Measurements from ENCODE around the gene MSRB1. TPM values are rescaled to one million over a fixed set of nuclear protein-coding genes. Genes with fewer than 3 reads are reported as not detected.
A peak's percentile ranks its signal among the peaks of the same experiment; 100 is the strongest.

The MSRB1 gene
- total and polyA plus RNA-seq, 9 of the 15 experiments (the other 6 are each of a cell fraction or from before 2014, with no cell fraction given): 5.4 to 33.7 (median 25.7) TPM

- TF ChIP-seq, protein P1, sequence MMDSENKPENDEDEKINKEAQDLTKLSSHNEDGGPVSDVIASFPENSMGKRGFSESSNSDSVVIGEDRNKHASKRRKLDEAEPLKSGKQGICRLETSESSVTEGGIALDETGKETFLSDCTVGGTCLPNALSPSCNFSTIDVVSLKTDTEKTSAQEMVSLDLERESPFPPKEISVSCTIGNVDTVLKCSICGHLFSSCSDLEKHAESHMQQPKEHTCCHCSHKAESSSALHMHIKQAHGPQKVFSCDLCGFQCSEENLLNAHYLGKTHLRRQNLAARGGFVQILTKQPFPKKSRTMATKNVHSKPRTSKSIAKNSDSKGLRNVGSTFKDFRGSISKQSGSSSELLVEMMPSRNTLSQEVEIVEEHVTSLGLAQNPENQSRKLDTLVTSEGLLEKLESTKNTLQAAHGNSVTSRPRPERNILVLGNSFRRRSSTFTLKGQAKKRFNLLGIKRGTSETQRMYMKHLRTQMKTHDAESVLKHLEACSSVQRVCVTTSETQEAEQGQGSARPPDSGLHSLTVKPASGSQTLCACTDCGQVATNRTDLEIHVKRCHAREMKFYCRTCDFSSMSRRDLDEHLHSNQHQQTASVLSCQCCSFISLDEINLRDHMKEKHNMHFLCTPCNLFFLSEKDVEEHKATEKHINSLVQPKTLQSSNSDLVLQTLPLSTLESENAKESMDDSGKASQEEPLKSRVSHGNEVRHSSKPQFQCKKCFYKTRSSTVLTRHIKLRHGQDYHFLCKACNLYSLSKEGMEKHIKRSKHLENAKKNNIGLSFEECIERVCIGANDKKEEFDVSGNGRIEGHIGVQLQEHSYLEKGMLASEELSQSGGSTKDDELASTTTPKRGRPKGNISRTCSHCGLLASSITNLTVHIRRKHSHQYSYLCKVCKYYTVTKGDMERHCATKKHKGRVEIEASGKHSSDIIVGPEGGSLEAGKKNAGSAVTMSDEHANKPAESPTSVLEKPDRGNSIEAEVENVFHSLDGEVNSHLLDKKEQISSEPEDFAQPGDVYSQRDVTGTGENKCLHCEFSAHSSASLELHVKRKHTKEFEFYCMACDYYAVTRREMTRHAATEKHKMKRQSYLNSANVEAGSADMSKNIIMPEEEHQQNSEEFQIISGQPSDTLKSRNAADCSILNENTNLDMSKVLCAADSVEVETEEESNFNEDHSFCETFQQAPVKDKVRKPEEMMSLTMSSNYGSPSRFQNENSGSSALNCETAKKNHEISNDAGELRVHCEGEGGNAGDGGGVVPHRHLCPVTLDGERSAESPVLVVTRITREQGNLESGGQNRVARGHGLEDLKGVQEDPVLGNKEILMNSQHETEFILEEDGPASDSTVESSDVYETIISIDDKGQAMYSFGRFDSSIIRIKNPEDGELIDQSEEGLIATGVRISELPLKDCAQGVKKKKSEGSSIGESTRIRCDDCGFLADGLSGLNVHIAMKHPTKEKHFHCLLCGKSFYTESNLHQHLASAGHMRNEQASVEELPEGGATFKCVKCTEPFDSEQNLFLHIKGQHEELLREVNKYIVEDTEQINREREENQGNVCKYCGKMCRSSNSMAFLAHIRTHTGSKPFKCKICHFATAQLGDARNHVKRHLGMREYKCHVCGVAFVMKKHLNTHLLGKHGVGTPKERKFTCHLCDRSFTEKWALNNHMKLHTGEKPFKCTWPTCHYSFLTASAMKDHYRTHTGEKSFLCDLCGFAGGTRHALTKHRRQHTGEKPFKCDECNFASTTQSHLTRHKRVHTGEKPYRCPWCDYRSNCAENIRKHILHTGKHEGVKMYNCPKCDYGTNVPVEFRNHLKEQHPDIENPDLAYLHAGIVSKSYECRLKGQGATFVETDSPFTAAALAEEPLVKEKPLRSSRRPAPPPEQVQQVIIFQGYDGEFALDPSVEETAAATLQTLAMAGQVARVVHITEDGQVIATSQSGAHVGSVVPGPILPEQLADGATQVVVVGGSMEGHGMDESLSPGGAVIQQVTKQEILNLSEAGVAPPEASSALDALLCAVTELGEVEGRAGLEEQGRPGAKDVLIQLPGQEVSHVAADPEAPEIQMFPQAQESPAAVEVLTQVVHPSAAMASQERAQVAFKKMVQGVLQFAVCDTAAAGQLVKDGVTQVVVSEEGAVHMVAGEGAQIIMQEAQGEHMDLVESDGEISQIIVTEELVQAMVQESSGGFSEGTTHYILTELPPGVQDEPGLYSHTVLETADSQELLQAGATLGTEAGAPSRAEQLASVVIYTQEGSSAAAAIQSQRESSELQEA (IDR thresholded peaks at IDR 0.05; ENCODE audit: low read depth): no peak
- TF ChIP-seq GABPB2 (CRISPR knock-in tag; conservative IDR thresholded peaks at IDR 0.05) (no peak), ELF4 (CRISPR knock-in tag; IDR thresholded peaks at IDR 0.05) (peak; percentile 93), PHB (CRISPR knock-in tag; IDR thresholded peaks at IDR 0.05) (no peak), ETV5 (CRISPR knock-in tag; IDR thresholded peaks at IDR 0.05; ENCODE audit: low read depth) (peak; percentile 96), EZH2 (IDR thresholded peaks at IDR 0.05; ENCODE audit: borderline replicate concordance, low read depth, low read length) (no peak), USF2 (CRISPR knock-in tag; IDR thresholded peaks at IDR 0.05) (no peak), ZNF707 (CRISPR knock-in tag; conservative IDR thresholded peaks at IDR 0.05) (no peak), BRD9 (IDR thresholded peaks at IDR 0.05; ENCODE audit: low read depth, partially characterized antibody) (no peak)
- TF ChIP-seq, protein P2, sequence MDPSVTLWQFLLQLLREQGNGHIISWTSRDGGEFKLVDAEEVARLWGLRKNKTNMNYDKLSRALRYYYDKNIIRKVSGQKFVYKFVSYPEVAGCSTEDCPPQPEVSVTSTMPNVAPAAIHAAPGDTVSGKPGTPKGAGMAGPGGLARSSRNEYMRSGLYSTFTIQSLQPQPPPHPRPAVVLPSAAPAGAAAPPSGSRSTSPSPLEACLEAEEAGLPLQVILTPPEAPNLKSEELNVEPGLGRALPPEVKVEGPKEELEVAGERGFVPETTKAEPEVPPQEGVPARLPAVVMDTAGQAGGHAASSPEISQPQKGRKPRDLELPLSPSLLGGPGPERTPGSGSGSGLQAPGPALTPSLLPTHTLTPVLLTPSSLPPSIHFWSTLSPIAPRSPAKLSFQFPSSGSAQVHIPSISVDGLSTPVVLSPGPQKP (CRISPR knock-in tag; IDR thresholded peaks at IDR 0.05): no peak
- TF ChIP-seq, protein P3, sequence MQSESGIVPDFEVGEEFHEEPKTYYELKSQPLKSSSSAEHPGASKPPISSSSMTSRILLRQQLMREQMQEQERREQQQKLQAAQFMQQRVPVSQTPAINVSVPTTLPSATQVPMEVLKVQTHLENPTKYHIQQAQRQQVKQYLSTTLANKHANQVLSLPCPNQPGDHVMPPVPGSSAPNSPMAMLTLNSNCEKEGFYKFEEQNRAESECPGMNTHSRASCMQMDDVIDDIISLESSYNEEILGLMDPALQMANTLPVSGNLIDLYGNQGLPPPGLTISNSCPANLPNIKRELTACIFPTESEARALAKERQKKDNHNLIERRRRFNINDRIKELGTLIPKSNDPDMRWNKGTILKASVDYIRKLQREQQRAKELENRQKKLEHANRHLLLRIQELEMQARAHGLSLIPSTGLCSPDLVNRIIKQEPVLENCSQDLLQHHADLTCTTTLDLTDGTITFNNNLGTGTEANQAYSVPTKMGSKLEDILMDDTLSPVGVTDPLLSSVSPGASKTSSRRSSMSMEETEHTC (IDR thresholded peaks at IDR 0.05): no peak
- TF ChIP-seq, protein P4, sequence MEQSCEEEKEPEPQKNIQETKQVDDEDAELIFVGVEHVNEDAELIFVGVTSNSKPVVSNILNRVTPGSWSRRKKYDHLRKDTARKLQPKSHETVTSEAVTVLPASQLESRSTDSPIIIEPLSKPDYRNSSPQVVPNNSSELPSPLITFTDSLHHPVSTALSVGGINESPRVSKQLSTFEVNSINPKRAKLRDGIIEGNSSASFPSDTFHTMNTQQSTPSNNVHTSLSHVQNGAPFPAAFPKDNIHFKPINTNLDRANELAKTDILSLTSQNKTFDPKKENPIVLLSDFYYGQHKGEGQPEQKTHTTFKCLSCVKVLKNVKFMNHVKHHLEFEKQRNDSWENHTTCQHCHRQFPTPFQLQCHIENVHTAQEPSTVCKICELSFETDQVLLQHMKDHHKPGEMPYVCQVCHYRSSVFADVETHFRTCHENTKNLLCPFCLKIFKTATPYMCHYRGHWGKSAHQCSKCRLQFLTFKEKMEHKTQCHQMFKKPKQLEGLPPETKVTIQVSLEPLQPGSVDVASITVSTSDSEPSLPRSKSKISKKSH (CRISPR knock-in tag; IDR thresholded peaks at IDR 0.05): no peak
Observed at GRCh38 chr16:1971796-1972489, 28.9 kb upstream of the MSRB1 start, which contains the start of gene TBL3 (continued).
